MCF 10A (cell line): ENCODE measurements around the gene KREMEN1. TPM values are rescaled to one million over a fixed set of nuclear protein-coding genes. Genes with fewer than 3 reads are reported as not detected.

ENCODE experiments used
- BruUV-seq: library from RNA; stranded (reverse); fragments of 400-500 nt; replicated peaks from 2 replicates; lab custom pipeline; 2021; lab: Mats Ljungman, UMichigan
- CTCF ChIA-PET: fragments of 300-600 bp; sonication (Branson Sonifier 250); formaldehyde crosslinking; extraction: SDS; loops from one replicate; lab custom pipeline; 2021; ENCODE audit warnings: antibody characterized with exemption, inconsistent platforms; lab: Yijun Ruan, JAX
- POLR2A ChIA-PET: fragments of 300-600, 350-650 bp; sonication (Branson Sonifier 250); formaldehyde crosslinking; extraction: SDS; loops from one replicate; lab custom pipeline; 2020; ENCODE audit warnings: antibody characterized with exemption, inconsistent platforms; lab: Yijun Ruan, JAX
- DNase-seq: peaks from one replicate; pipeline ENCODE4 v3.0.0-alpha.2; 2018; ENCODE audit not compliant: unreplicated experiment
- H3K27ac Mint-ChIP-seq: one replicate; pipeline ENCODE4 v1.8.0; 2022; ENCODE audit warnings: mild to moderate bottlenecking, low read depth, mixed read lengths; ENCODE audit not compliant: unreplicated experiment
- H3K27me3 Mint-ChIP-seq: one replicate; pipeline ENCODE4 v1.8.0; 2022; ENCODE audit warnings: mixed read lengths; ENCODE audit not compliant: insufficient read depth, unreplicated experiment
- H3K36me3 Mint-ChIP-seq: one replicate; pipeline ENCODE4 v1.8.0; 2022; ENCODE audit warnings: mild to moderate bottlenecking, moderate library complexity, mixed read lengths; ENCODE audit not compliant: insufficient read depth, unreplicated experiment
- H3K4me1 Mint-ChIP-seq: one replicate; pipeline ENCODE4 v1.8.0; 2022; ENCODE audit warnings: mixed read lengths; ENCODE audit not compliant: insufficient read depth, unreplicated experiment
- H3K4me3 Mint-ChIP-seq: one replicate; pipeline ENCODE4 v1.8.0; 2022; ENCODE audit warnings: mild to moderate bottlenecking, moderate library complexity, mixed read lengths; ENCODE audit not compliant: unreplicated experiment
- H3K9me3 Mint-ChIP-seq: one replicate; pipeline ENCODE4 v1.8.0; 2022; ENCODE audit warnings: mixed read lengths; ENCODE audit not compliant: unreplicated experiment
- CTCF ChIP-seq: fragments of 200-600 bp; IDR thresholded peaks from one replicate; pipeline ENCODE4 v1.8.0; 2022; ENCODE audit warnings: antibody characterized with exemption, mild to moderate bottlenecking; ENCODE audit not compliant: unreplicated experiment
- intact Hi-C: fragments of 100-400 bp; cut with micrococcal nuclease; formaldehyde crosslinking; loops from 2 replicates; pipeline ENCODE4 v1.14.1; 2022
- total RNA-seq: library from RNA; stranded (reverse); gene quantifications from 2 replicates; pipeline ENCODE4 v1.2.3, GENCODE V29; 2022

Gene KREMEN1
- total RNA-seq, 1 experiment from 2014 or later, result 3.6 TPM

- no peak for DNase-seq
- peaks cover 6% of the 10 kb centered on the region for H3K4me1 Mint-ChIP-seq
- ChIA-PET POLR2A (no interaction called here), CTCF (interaction anchor here (0.9 kb wide), 1 partner anchor 61 kb away, joined by 3 read pairs; no protein-coding TSS in a partner anchor)
- no peaks in the 10 kb centered on the region for H3K9me3 Mint-ChIP-seq
- H3K4me3 Mint-ChIP-seq, result no peak overlapping the region
- BruUV-seq, result no TSS peak
- H3K27me3 Mint-ChIP-seq, result no peaks in the 10 kb centered on the region
- no peak for TF ChIP-seq CTCF
- H3K36me3 Mint-ChIP-seq, result no peaks in the 10 kb centered on the region
- H3K27ac Mint-ChIP-seq, result no peak overlapping the region
- intact Hi-C loops, result no loop called here
These were observed 20.2 kb downstream of the KREMEN1 start for GRCh38 chr22:29093030-29093429.

- Mint-ChIP-seq H3K9me3 (no peaks in the 10 kb centered on the region), H3K36me3 (no peaks in the 10 kb centered on the region), H3K27ac (no peak overlapping the region), H3K4me1 (peaks cover 6% of the 10 kb centered on the region), H3K4me3 (no peak overlapping the region), H3K27me3 (no peaks in the 10 kb centered on the region)
- POLR2A ChIA-PET, result interaction anchor here (0.7 kb wide), 1 partner anchor 322 kb away, joined by 3 read pairs; no protein-coding TSS in a partner anchor
- no peak for DNase-seq
- no TSS peak for BruUV-seq
- TF ChIP-seq CTCF, result no peak
- CTCF ChIA-PET, result interaction anchor here (0.6 to 0.9 kb wide), 2 partner anchors 10 to 60 kb away, joined by 3 read pairs; no protein-coding TSS in a partner anchor
- intact Hi-C loops, result no loop called here
These were observed 20.9 kb downstream of the KREMEN1 start for GRCh38 chr22:29093501-29094300.

GRCh38 chr22:29095459-29095858 lies 22.6 kb downstream of the KREMEN1 start:
- no peak for TF ChIP-seq CTCF
- no peak overlapping the region for H3K27ac Mint-ChIP-seq
- H3K36me3 Mint-ChIP-seq, result no peaks in the 10 kb centered on the region

GRCh38 chr22:29096736-29097669 lies 24.2 kb downstream of the KREMEN1 start:
- Mint-ChIP-seq H3K4me3 (no peak overlapping the region), H3K27ac (peak overlapping the region; percentile 24), H3K9me3 (no peaks in the 10 kb centered on the region), H3K27me3 (no peaks in the 10 kb centered on the region), H3K36me3 (no peaks in the 10 kb centered on the region), H3K4me1 (peaks cover 6% of the 10 kb centered on the region)
- DNase-seq, result peak; percentile 37
- intact Hi-C loops, result no loop called here
- no TSS peak for BruUV-seq
- CTCF ChIA-PET, result interaction anchor here (0.9 kb wide), 1 partner anchor 9 kb away, joined by 4 read pairs; no protein-coding TSS in a partner anchor
- POLR2A ChIA-PET, result no interaction called here
- no peak for TF ChIP-seq CTCF

More at GRCh38 chr22:29095459-29095858, 22.6 kb downstream of the KREMEN1 start:
- H3K4me1 Mint-ChIP-seq, result peaks cover 6% of the 10 kb centered on the region
- no peaks in the 10 kb centered on the region for H3K9me3 Mint-ChIP-seq
- ChIA-PET CTCF (no interaction called here), POLR2A (no interaction called here)
- H3K4me3 Mint-ChIP-seq, result no peak overlapping the region
- BruUV-seq, result no TSS peak
- intact Hi-C loops, result no loop called here
- H3K27me3 Mint-ChIP-seq, result no peaks in the 10 kb centered on the region
- no peak for DNase-seq
